Germinal center (tissue), 1 donor: ENCODE results near the gene GAD2.
A peak's percentile ranks its signal among the peaks of the same experiment; 100 is the strongest.
"Not testable (repeated sequence)": the region's sequence is repeated elsewhere in the genome, so short reads cannot be mapped to it uniquely, and the experiment has no call there.

ENCODE experiments used
- DNase-seq: peaks from one replicate; pipeline ENCODE4 v3.0.0; 2012; ENCODE audit warnings: mixed read lengths, low spot score

The GAD2 gene

DNA sequence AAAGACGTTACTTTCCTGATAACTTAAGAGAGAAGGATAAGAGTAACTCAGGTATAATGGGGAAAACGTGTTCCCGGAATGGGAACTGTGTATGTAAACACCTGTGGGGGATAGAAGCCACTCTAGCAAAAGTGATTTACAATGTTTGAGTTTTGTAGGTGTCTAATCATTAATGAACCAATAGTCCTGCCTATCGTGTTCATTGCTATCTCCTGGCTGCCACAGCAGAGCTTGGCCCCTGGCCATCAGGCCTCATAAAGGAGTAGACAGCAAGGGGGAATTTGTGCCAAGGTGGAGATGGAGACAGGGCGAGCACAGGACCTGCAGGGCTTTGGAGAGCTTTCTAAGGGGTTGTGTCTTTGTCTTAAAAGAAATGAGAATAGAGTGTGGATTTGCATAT is 102.1 kb downstream of the GAD2 start:
- DNase-seq: no peak

- no peak for DNase-seq
Measured at GRCh38 chr10:26323219-26323618, 106.6 kb downstream of the GAD2 start.

DNA sequence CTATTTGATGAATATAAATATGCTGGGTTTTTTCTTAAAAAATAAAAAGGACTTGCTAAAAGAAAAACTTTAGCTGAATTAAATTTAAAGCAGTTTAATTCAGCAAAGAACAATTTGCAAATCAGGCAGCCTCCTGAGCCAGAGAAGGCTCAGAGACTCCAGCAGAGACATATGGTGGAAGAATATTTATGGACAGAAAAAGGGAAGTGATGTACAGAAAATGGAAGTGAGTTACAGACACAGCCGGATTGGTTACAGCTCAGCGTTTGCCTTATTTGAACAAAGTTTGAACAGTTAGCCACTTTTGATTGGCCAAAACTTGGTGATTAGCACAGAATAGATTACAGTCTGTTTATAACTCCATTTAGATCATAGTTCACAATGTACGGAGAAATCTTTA is 110.3 kb downstream of the GAD2 start:
- DNase-seq: no peak

DNA sequence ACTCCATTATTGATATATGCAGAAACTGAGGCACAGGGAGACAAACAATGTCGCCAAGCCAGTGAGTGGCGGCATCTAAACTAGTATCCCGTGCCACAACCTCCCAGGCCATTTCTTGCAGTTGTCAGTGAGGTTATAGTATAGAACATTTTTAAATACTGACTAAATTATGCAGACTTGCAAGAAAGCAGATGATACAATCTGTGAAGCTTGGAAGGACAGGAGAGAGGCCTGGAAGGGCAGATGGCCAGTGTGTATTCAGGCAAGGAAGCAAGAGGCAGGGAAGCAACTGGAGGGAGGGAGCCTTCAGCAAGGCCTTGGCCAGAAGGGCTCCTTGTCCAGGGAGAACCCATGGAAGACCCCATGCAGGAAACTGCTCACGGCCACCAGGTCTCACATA is 111.2 kb downstream of the GAD2 start:
- DNase-seq: no peak

DNA sequence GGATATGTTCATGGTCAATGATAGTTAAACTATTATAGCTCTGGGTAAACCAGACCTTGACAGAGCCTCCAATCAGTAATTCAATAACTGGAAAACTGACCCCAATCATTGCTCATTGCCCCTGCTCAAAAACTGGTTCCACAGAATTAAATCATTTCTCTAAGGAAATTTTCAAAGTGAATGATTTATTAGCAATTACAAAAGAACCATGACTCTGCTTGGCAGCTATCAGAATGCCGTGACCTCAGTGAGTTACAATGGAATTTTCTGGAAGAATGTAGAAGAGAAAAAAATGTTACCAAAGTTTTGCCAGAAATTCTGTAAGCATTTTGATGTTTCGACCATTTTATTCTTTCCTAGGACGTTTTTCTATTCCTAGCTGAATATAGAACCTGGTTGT is 114.8 kb downstream of the GAD2 start:
- DNase-seq: no peak

GRCh38 chr10:26334232-26334931 is 117.8 kb downstream of the GAD2 start:
- DNase-seq: no peak

DNA sequence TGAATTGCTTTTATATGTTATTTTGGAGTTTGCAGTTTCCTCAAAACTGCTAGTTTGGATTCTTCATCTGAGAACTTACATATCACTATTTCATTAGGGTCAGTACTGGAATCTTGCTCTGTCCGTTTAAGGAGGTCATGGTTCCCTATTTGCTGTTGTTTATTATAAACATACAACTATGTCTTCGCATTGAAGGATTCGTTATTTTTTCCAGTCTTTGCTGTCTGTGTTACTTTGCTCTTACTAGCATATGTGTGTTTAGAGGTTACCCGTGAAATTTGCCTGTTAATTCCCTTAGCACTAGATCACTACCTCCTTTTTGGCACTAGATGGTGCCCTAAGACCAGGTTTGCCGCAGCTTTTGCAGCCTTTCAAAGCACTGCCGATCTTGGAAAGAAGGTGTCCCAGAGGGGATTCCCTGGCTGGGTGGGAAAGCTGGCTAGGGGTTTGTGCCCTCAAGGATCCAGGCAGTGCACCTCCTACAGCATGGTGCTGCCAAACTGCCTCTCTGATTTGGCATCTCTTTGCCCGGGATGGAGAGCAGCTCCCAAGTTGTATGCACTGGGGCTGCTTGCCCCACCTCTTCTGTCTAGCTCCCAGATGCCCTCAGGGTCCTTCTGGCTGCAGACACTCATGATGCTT is 118.5 kb downstream of the GAD2 start:
- DNase-seq: peak; percentile 71

DNA sequence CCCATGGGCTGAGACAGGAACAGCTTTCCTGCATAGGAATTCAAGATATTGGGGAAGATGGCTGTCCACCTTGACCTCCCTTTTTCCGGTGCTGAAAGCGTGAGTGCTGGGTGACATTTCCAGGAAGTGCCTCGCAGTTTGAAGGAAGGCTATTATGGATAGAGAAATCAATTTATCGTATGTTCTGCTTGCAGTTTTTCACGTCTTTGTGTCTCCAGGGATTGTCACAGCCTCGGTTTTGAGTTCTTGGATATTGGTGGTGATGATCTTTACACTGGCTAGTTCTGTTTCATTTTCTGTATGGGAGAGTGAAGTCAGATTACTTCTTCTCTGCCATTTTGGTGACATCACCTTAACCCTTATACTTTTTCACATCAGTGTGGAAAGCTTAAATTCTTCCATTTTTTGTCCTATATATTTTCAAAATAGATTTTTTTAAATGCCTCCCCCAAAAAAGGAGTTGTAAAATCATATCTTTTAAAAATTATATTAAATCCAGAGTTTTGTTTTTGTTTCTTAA is 119.1 kb downstream of the GAD2 start:
- peak; percentile 10 for DNase-seq

GRCh38 chr10:26336979-26337378 is 120.4 kb downstream of the GAD2 start:
- DNase-seq: no peak

DNA sequence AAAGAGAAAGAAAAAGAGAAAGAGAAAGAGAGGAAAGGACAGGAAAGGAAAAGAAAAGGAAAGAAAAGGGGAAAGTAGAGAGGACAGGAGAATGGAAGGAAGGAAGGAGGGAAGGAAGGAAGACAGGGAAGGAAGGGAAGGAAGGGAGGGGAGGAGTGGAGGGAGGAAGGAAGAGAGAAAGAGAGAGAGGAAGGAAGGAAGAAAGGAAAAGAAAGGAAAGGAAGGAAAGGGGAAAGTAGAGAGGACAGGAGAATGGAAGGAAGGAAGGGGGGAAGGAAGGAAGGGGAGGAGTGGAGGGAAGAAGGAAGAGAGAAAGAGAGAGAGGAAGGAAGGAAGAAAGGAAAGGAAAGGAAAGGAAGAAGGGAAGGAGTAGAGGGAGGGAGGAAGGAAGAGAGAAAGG is 125.1 kb downstream of the GAD2 start:
- no peak for DNase-seq

- not testable (repeated sequence) for DNase-seq
Measured at GRCh38 chr10:26348821-26349417, 132.3 kb downstream of the GAD2 start.
